Calu3 (cell line): ENCODE data around the gene CENPS. TPM values are rescaled to one million over a fixed set of nuclear protein-coding genes. Genes with fewer than 3 reads are reported as not detected.

ENCODE experiments used
- Bru-seq: library from RNA; stranded (reverse); fragments of 400-500 nt; gene quantifications from one replicate; lab custom pipeline; 2021; lab: Mats Ljungman, UMichigan
- BruChase-seq, 2 experiments: library from RNA; stranded (reverse); fragments of 400-500 nt; gene quantifications; one replicate each; lab custom pipeline; 2021; lab: Mats Ljungman, UMichigan
- BruUV-seq: library from RNA; stranded (reverse); fragments of 400-500 nt; replicated peaks from 2 replicates; lab custom pipeline; 2021; lab: Mats Ljungman, UMichigan
- CTCF ChIA-PET: fragments of 300-600 bp; sonication (Branson Sonifier 250); formaldehyde crosslinking; loops from one replicate; lab custom pipeline; 2022; ENCODE audit warnings: antibody characterized with exemption; lab: Charles Lee
- DNase-seq: peaks from one replicate; pipeline ENCODE4 v3.0.0; 2022
- H3K27ac Mint-ChIP-seq: one replicate; pipeline ENCODE4 v1.8.0; 2022; ENCODE audit warnings: mixed read lengths; ENCODE audit not compliant: unreplicated experiment
- H3K27me3 Mint-ChIP-seq: one replicate; pipeline ENCODE4 v1.8.0; 2022; ENCODE audit warnings: mixed read lengths; ENCODE audit not compliant: unreplicated experiment
- H3K36me3 Mint-ChIP-seq: one replicate; pipeline ENCODE4 v1.8.0; 2022; ENCODE audit warnings: mild to moderate bottlenecking, moderate library complexity, mixed read lengths; ENCODE audit not compliant: insufficient read depth, unreplicated experiment
- H3K4me1 Mint-ChIP-seq: one replicate; pipeline ENCODE4 v1.8.0; 2022; ENCODE audit warnings: mild to moderate bottlenecking, low read depth, mixed read lengths; ENCODE audit not compliant: unreplicated experiment
- H3K4me3 Mint-ChIP-seq: one replicate; pipeline ENCODE4 v1.8.0; 2022; ENCODE audit warnings: mild to moderate bottlenecking, low read depth, moderate library complexity, mixed read lengths; ENCODE audit not compliant: unreplicated experiment
- H3K9me3 Mint-ChIP-seq: one replicate; pipeline ENCODE4 v1.8.0; 2022; ENCODE audit warnings: low read depth, mixed read lengths; ENCODE audit not compliant: unreplicated experiment
- intact Hi-C: fragments of 100-400 bp; cut with micrococcal nuclease; formaldehyde crosslinking; loops from one replicate; pipeline ENCODE4 v1.10.0; 2022; ENCODE audit not compliant: unreplicated experiment
- long read RNA-seq: library from polyadenylated mRNA; stranded (forward); transcript quantifications from one replicate; pipeline ENCODE4 v2.0.0, GENCODE V29; 2022
- total RNA-seq: library from RNA; stranded (reverse); gene quantifications from 2 replicates; pipeline ENCODE4 v1.2.3, GENCODE V29; 2022
- TF ChIP-seq, protein P1 (sequence below): fragments of 200-600 bp; IDR thresholded peaks from one replicate; pipeline ENCODE4 v1.8.0; 2022; ENCODE audit warnings: antibody characterized with exemption; ENCODE audit not compliant: unreplicated experiment

Gene CENPS
- total RNA-seq (18.0 and 21.3 TPM in 2 replicates), Bru-seq, nascent RNA (percentile 80 among the genes with signal in this experiment), BruChase-seq, experiment 1, labeled RNA remaining after a 6-hour chase (percentile 89 among the genes with signal in this experiment), BruChase-seq, experiment 2, labeled RNA remaining after a 2-hour chase (percentile 84 among the genes with signal in this experiment)
- long read RNA-seq, transcript CENPS-201 (5 exons, 896 nt) = minor isoform, 25 of 57 reads
- long read RNA-seq, transcript CENPS-204 (5 exons, 914 nt) = major isoform, 29 of 57 reads
- long read RNA-seq, partial matches to known transcripts = 0 of 57 reads
- long read RNA-seq, other reads (novel, unspliced or antisense) = 1 of 57 reads

DNA sequence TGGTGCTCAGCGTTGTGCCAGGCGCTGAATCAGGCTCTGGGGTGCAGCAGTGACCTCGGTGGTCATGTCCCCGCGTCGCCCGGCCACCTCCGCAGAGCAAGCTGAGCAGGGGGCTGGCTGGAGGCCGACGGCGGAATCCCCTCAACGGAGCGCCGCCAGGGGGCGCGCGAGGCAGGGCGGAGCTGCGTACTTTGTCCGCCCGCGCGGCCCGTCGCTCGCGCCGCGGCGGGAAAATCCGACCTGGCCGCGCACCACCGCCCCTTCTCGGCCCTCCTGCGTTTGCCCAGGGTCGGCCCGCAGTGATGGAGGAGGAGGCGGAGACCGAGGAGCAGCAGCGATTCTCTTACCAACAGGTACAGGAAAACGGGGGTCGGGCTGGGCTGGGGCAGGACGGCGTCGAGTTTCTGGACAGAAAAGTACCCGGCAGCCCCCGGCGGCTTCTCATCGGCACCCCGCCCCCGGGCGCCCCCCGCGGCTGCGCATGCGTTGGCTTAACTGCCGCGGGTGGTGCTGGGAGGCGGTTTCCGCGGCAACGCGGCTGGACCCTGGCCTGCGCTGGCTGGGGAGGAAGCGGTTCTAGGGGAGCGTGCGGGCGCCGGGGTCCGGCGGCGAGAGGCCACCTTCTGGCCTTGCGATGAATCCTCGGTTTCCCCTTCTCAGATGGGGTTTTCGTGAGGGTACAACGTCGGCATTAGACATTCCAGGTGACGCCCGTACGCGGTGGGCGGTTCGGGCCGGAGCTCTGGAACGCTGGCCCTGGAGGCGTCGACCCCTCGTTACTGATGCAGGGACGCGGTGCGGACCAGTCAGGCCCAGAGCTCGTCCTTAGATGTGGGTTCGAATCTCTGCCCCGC is at the start of gene CENPS:
CENPS (plus strand) TSS at position 218 of the 854 bp plus-strand sequence; CDS start at position 303, 85 bp downstream.
- Mint-ChIP-seq H3K9me3 (no peaks in the 10 kb centered on the region), H3K27me3 (no peaks in the 10 kb centered on the region), H3K4me1 (no peaks in the 10 kb centered on the region), H3K27ac (peak within 1 kb of the TSS; percentile 75), H3K36me3 (peaks cover 17% of the 10 kb centered on the region), H3K4me3 (peak within 1 kb of the TSS; percentile 94)
- intact Hi-C loops = loop anchor here (2.0 kb wide), 1 partner anchor 64 kb away; no protein-coding TSS in a partner anchor
- TF ChIP-seq, protein P1, sequence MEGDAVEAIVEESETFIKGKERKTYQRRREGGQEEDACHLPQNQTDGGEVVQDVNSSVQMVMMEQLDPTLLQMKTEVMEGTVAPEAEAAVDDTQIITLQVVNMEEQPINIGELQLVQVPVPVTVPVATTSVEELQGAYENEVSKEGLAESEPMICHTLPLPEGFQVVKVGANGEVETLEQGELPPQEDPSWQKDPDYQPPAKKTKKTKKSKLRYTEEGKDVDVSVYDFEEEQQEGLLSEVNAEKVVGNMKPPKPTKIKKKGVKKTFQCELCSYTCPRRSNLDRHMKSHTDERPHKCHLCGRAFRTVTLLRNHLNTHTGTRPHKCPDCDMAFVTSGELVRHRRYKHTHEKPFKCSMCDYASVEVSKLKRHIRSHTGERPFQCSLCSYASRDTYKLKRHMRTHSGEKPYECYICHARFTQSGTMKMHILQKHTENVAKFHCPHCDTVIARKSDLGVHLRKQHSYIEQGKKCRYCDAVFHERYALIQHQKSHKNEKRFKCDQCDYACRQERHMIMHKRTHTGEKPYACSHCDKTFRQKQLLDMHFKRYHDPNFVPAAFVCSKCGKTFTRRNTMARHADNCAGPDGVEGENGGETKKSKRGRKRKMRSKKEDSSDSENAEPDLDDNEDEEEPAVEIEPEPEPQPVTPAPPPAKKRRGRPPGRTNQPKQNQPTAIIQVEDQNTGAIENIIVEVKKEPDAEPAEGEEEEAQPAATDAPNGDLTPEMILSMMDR = peak; percentile 86
- TSS peak; percentile 64 for BruUV-seq
- peak; percentile 91 for DNase-seq
- CTCF ChIA-PET = interaction anchor here (0.5 to 1.5 kb wide), 7 partner anchors 30 to 642 kb away, joined by 3 to 6 read pairs (median 3); no protein-coding TSS in a partner anchor

DNA sequence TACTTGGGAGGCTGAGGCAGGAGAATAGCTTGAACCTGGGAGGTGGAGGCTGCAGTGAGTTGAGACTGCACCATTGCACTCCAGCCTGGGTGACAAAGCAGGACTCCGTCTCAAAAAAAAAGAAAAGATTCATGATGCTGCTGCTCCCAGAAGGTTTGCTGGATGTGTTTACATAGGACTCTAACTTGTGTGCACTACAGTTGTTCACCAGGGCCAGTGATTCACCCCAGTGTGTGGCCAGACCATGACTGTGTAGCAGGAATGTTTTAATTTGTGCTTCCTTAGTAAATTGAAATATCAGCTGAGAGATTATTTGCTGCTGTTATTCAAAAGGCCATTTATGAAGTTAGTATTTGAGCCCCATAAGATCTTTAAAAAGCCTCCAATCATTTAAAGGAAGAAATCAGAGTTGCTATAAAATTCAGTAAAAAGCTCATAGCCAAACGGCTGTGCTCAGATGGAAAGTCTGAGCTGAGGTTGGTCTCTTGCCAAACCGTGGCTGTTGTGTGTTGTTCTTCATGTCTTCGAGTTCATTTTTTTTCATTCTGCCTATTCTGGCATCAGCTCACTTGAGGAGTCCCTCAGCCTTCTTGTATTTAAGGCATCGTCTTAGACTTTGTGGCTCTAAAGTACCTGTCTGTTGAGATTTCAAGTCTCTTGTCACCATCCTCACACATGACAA is 49.5 kb upstream of the CENPS start:
- TSS peak; percentile 7 for BruUV-seq
- Mint-ChIP-seq H3K27ac (no peak overlapping the region), H3K27me3 (no peaks in the 10 kb centered on the region), H3K4me1 (no peaks in the 10 kb centered on the region), H3K36me3 (peaks cover 6% of the 10 kb centered on the region), H3K9me3 (no peaks in the 10 kb centered on the region), H3K4me3 (no peak overlapping the region)
- CTCF ChIA-PET = no interaction called here
- no peak for DNase-seq
- TF ChIP-seq, protein P1 = no peak
- intact Hi-C loops = no loop called here

DNA sequence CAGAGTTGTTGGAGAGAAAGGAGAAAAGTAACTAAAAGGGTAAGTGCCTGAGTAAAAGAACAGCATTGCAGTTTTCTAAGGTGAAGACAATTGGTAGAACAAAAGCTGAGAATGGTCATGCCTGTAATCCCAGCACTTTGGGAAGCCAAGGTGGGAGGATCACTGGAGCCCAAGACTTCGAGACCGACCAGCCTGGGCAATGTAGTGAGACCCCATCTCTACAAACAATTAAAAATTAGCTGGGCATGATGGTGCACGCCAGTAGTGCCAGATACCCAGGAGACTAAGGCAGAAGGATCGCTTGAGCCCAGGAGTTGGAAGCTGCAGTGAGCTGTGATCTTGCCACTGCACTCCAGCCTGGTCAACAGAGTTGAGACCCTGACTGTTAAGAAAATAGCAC is 46.6 kb upstream of the CENPS start:
- intact Hi-C loops = no loop called here

More for the DNA sequence above, 46.6 kb upstream of the CENPS start:
- no peaks in the 10 kb centered on the region for H3K9me3 Mint-ChIP-seq
- H3K4me1 Mint-ChIP-seq = peaks cover 12% of the 10 kb centered on the region
- no peak for DNase-seq
- H3K27me3 Mint-ChIP-seq = no peaks in the 10 kb centered on the region
- H3K4me3 Mint-ChIP-seq = no peak overlapping the region
- BruUV-seq = no TSS peak
- H3K36me3 Mint-ChIP-seq = peaks cover 3% of the 10 kb centered on the region
- CTCF ChIA-PET = no interaction called here
- TF ChIP-seq, protein P1 = no peak
- H3K27ac Mint-ChIP-seq = no peak overlapping the region
